GM18951 (cell line): ENCODE results near the gene MRPS2.
"Not testable (repeated sequence)": the region's sequence is repeated elsewhere in the genome, so short reads cannot be mapped to it uniquely, and the experiment has no call there.

Experiments
- POLR2A ChIP-seq: IDR thresholded peaks from 4 replicates; pipeline ENCODE4 v1.6.1; 2011; ENCODE audit warnings: mild to moderate bottlenecking; ENCODE audit not compliant: insufficient read length, insufficient read depth; ENCODE audit errors: extremely low read depth
- in situ Hi-C: fragments of 300-500 bp; cut with MboI; formaldehyde crosslinking; loops from one replicate; pipeline ENCODE4 v1.12.0; 2022; ENCODE audit warnings: low sequenced_read_pairs, mixed read lengths, inconsistent platforms; ENCODE audit not compliant: unreplicated experiment

The MRPS2 gene

GRCh38 chr9:135533674-135534073 is 33.2 kb downstream of the MRPS2 start:
- no peak for TF ChIP-seq POLR2A
- in situ Hi-C loops = no loop called here

GRCh38 chr9:135534192-135534711 is 33.8 kb downstream of the MRPS2 start:
- in situ Hi-C loops = not testable (repeated sequence)

- in situ Hi-C loops = not testable (repeated sequence)
Observed at GRCh38 chr9:135534826-135535225, 34.3 kb downstream of the MRPS2 start.

GRCh38 chr9:135535631-135536030 is 35.1 kb downstream of the MRPS2 start:
- in situ Hi-C loops = not testable (repeated sequence)

GRCh38 chr9:135536216-135536615 is 35.7 kb downstream of the MRPS2 start:
- in situ Hi-C loops = no loop called here
- TF ChIP-seq POLR2A = no peak

- in situ Hi-C loops = not testable (repeated sequence)
Observed at GRCh38 chr9:135543262-135543894, 42.9 kb downstream of the MRPS2 start.

- in situ Hi-C loops = no loop called here
Observed at GRCh38 chr9:135544981-135545635, 44.6 kb downstream of the MRPS2 start.

GRCh38 chr9:135545646-135546176 is 45.2 kb downstream of the MRPS2 start, which contains the start of gene OBP2A:
OBP2A (plus strand) TSS chr9:135546126; CDS start chr9:135546181, 55 bp downstream.
- in situ Hi-C loops = not testable (repeated sequence)

More at GRCh38 chr9:135544981-135545635, 44.6 kb downstream of the MRPS2 start:
- no peak for TF ChIP-seq POLR2A

GRCh38 chr9:135546792-135547617 is 46.5 kb downstream of the MRPS2 start:
- in situ Hi-C loops = not testable (repeated sequence)

GRCh38 chr9:135547756-135548736 is 47.6 kb downstream of the MRPS2 start:
- in situ Hi-C loops = no loop called here
- TF ChIP-seq POLR2A = no peak

- in situ Hi-C loops = not testable (repeated sequence)
Observed at GRCh38 chr9:135549478-135550343, 49.2 kb downstream of the MRPS2 start.

- in situ Hi-C loops = no loop called here
Observed at GRCh38 chr9:135550344-135550918, 49.9 kb downstream of the MRPS2 start.

More at GRCh38 chr9:135550344-135550918, 49.9 kb downstream of the MRPS2 start:
- TF ChIP-seq POLR2A = no peak
